Measurements from ENCODE around the gene EEF1AKMT3.

EEF1AKMT3 gene

DNA sequence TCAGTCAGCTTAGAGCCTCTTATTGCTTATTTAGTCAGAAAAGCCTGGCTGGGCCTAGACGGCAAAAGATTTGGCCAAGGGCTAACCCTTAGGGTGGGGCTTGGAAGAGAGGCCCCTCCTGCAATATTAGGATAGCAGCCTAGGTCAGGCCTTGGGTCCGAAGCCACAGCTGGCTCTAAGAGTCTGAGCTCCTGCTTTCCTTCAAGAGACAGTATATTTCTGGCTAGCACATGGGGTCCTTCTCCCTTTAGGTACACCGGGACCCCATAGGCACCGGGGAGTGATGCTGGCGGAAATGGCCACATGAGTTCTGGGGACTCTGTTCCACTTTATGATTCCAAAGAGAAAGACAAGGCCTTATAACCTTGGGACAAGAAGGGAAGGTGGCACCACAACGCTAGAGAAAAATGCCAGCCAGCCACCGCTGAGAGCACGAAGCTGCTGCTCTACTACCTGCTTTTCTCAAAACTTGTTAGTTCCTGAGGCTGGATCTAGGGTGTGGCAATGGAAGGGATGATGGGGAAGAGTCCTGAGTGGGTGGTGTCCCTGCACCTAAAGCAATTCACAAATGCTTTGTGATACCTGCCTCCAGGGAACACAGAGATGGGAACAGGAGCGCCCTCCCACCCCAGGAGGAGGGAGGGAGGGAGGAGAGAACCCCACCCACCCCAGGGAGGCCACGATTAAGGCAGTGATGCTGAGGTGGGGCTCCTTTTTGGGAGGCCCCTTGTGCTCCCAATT is 49.2 kb downstream of the EEF1AKMT3 start:
- DNase-seq: no peak

DNA sequence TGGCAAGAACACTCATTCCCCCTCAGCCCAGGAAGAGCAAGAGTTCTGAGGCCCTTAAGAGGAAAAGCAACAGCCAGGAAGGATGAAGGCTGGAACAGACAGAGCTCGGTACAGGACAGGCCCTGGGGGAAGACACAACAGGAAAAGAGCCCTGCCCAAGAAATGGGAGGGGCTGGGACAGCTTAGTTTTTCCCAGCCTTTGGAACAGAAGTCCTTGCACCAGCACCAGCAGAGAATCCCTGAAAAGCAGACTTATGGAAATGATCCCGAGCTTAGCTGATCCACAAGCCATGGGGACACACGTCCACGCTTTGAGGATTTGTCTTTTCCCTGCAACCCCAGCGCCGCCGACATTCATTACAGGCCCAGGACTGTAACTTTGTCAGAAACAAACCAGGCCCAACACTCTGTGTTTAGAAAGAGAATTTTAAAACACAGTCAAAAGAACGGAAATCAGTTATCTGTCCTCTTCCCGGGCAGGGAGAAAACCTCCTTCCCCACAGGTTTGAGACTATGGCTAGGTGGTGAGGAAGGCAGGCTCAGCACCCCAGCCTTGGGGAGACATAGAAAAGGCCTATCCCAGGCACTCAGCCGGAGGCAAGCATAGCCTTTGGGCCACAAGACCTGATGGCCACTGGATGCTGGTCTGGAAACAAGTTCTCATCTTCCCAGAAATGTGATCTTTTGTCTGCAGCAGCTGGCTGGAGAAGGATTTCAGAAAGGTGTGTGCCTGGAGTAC is 50.1 kb downstream of the EEF1AKMT3 start:
- DNase-seq: no peak

GRCh38 chr12:57823131-57823907 is 50.9 kb downstream of the EEF1AKMT3 start:
- no peak for DNase-seq

DNA sequence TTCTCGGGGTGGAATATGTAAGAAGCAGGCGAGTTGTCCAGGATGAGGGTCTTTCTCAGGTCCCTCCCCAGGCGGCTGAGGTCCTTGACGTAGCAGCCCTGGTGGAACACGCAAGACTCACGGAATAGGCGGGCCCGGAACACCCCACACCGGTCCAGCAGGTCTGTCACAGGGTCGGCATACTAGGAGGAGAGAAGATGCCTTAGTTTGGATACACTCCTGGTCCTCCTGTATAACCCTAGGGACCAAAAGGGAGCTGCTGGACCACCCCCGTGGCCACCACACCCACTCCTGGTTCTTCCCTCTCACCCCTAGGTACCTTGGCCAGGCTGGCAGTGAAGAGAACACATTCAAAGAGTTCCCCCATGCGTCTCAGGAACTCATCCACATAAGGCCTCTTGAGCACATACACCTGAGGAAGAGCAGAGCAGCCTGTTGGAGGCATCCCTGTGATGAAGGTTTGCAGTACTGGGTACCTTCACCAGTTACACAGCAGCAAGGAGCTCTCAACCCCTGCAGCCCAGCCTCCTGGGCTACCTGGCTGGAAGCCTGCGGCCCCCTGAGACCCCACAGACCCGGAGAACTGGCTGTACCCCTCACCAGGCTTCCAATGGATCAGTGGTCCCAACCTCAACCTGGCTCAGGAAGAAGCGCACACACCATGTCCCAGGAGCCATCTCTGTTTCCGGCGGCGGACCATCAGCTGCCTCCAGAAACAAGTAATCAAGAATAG is 51.7 kb downstream of the EEF1AKMT3 start:
- DNase-seq: no peak

DNA sequence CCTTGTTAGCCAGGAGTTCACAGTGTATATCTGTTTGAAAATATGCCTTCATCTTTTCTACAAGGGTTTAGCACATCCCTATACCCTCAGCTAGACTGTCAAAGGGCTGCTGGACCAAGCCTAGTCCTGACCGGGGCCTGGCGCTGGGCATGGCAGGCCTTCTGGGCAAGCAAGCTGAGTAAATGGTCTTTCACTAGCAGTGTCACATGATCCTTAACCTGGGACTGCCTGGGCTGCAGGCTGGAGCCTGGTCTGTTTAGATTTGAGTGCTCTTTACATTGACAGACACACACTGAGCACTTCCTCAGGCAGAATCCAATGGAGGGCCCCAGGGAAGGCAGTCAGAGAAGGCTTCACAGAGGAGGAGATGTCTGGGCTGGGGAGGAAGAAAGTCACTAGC is 53.0 kb downstream of the EEF1AKMT3 start:
- DNase-seq: no peak

GRCh38 chr12:57826400-57826799 is 54.0 kb downstream of the EEF1AKMT3 start:
- DNase-seq: no peak

- no peak for DNase-seq
Measured at GRCh38 chr12:57826966-57827365, 54.6 kb downstream of the EEF1AKMT3 start.

DNA sequence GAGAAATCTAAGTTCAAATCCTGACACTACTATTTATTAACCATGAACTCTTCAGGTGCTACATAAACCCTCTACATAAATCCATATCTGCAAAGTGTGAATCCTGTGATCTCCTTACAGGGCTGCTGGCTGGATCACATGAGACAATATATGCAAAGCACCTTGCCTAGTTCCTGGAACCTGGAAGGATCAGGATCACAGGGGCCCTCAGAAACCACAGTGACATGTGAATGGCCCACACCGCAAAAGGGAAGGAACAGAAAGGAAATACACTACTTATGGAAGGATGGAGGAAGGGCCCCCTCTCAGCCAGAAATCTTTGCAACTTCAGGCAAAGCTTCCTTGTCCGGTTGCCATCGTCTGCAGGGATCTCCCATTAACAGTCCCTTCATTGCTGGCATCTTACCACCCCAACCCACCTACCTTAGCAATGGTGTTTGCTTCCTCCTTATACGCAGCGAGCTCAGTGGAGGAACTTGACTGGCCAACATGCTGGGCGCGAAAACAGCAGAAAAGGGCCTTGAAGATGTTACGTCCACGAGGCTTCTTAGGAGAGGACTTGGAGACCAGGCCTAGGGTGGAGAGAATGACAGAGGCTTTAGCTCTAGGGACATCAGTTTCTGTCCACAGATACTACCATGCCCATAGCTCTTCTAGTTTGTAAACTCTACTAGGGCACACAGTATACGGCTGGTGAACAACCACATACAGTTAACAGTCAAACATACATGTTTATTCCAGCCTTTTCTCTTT is 56.8 kb downstream of the EEF1AKMT3 start:
- DNase-seq: no peak

GRCh38 chr12:57830393-57830792 is 58.0 kb downstream of the EEF1AKMT3 start:
- no peak for DNase-seq
